Measurements from ENCODE around the gene PLCB1.

PLCB1 gene

GRCh38 chr20:8648466-8648865, 516.4 kb downstream of the PLCB1 start:
- H3K9me3 Mint-ChIP-seq = no peaks in the 10 kb centered on the region
- H3K36me3 Mint-ChIP-seq (ENCODE audit: low read depth) = no peaks in the 10 kb centered on the region
- H3K4me1 Mint-ChIP-seq (ENCODE audit: low read depth) = no peaks in the 10 kb centered on the region
- no peaks in the 10 kb centered on the region for H3K27me3 Mint-ChIP-seq (ENCODE audit: low read depth)
- no peak overlapping the region for H3K27ac Mint-ChIP-seq
- no peak overlapping the region for H3K4me3 Mint-ChIP-seq

GRCh38 chr20:8652396-8652795, 520.3 kb downstream of the PLCB1 start:
- H3K4me3 Mint-ChIP-seq = no peak overlapping the region
- no peak overlapping the region for H3K27ac Mint-ChIP-seq
- no peaks in the 10 kb centered on the region for H3K9me3 Mint-ChIP-seq
- no peaks in the 10 kb centered on the region for H3K27me3 Mint-ChIP-seq (ENCODE audit: low read depth)
- H3K36me3 Mint-ChIP-seq (ENCODE audit: low read depth) = no peaks in the 10 kb centered on the region
- H3K4me1 Mint-ChIP-seq (ENCODE audit: low read depth) = no peaks in the 10 kb centered on the region

GRCh38 chr20:8654486-8654885, 522.4 kb downstream of the PLCB1 start:
- H3K9me3 Mint-ChIP-seq = no peaks in the 10 kb centered on the region
- H3K4me3 Mint-ChIP-seq = no peak overlapping the region
- no peaks in the 10 kb centered on the region for H3K36me3 Mint-ChIP-seq (ENCODE audit: low read depth)
- no peak overlapping the region for H3K27ac Mint-ChIP-seq
- H3K4me1 Mint-ChIP-seq (ENCODE audit: low read depth) = no peaks in the 10 kb centered on the region
- H3K27me3 Mint-ChIP-seq (ENCODE audit: low read depth) = no peaks in the 10 kb centered on the region

GRCh38 chr20:8656335-8656734, 524.3 kb downstream of the PLCB1 start:
- Mint-ChIP-seq H3K4me1 (ENCODE audit: low read depth) (no peaks in the 10 kb centered on the region), H3K9me3 (no peaks in the 10 kb centered on the region)

GRCh38 chr20:8657664-8658063, 525.6 kb downstream of the PLCB1 start:
- Mint-ChIP-seq H3K4me3 (no peak overlapping the region), H3K9me3 (no peaks in the 10 kb centered on the region), H3K36me3 (ENCODE audit: low read depth) (no peaks in the 10 kb centered on the region), H3K27ac (no peak overlapping the region), H3K27me3 (ENCODE audit: low read depth) (no peaks in the 10 kb centered on the region), H3K4me1 (ENCODE audit: low read depth) (no peaks in the 10 kb centered on the region)

More at GRCh38 chr20:8656335-8656734, 524.3 kb downstream of the PLCB1 start:
- Mint-ChIP-seq H3K36me3 (ENCODE audit: low read depth) (no peaks in the 10 kb centered on the region), H3K27me3 (ENCODE audit: low read depth) (no peaks in the 10 kb centered on the region), H3K27ac (no peak overlapping the region), H3K4me3 (no peak overlapping the region)

GRCh38 chr20:8658103-8658502, 526.0 kb downstream of the PLCB1 start:
- Mint-ChIP-seq H3K4me3 (no peak overlapping the region), H3K4me1 (ENCODE audit: low read depth) (no peaks in the 10 kb centered on the region), H3K36me3 (ENCODE audit: low read depth) (no peaks in the 10 kb centered on the region), H3K9me3 (no peaks in the 10 kb centered on the region), H3K27me3 (ENCODE audit: low read depth) (no peaks in the 10 kb centered on the region), H3K27ac (no peak overlapping the region)

GRCh38 chr20:8661229-8661952, 529.3 kb downstream of the PLCB1 start:
- H3K27me3 Mint-ChIP-seq (ENCODE audit: low read depth) = no peaks in the 10 kb centered on the region
- H3K4me3 Mint-ChIP-seq = no peak overlapping the region
- H3K9me3 Mint-ChIP-seq = no peaks in the 10 kb centered on the region

GRCh38 chr20:8662433-8662954, 530.4 kb downstream of the PLCB1 start:
- Mint-ChIP-seq H3K36me3 (ENCODE audit: low read depth) (no peaks in the 10 kb centered on the region), H3K27me3 (ENCODE audit: low read depth) (no peaks in the 10 kb centered on the region), H3K4me3 (no peak overlapping the region), H3K4me1 (ENCODE audit: low read depth) (no peaks in the 10 kb centered on the region), H3K9me3 (no peaks in the 10 kb centered on the region), H3K27ac (no peak overlapping the region)

More at GRCh38 chr20:8661229-8661952, 529.3 kb downstream of the PLCB1 start:
- H3K36me3 Mint-ChIP-seq (ENCODE audit: low read depth) = no peaks in the 10 kb centered on the region
- H3K4me1 Mint-ChIP-seq (ENCODE audit: low read depth) = no peaks in the 10 kb centered on the region
- no peak overlapping the region for H3K27ac Mint-ChIP-seq

- Mint-ChIP-seq H3K4me3 (no peak overlapping the region), H3K4me1 (ENCODE audit: low read depth) (no peaks in the 10 kb centered on the region), H3K9me3 (no peaks in the 10 kb centered on the region), H3K27me3 (ENCODE audit: low read depth) (no peaks in the 10 kb centered on the region), H3K27ac (no peak overlapping the region), H3K36me3 (ENCODE audit: low read depth) (no peaks in the 10 kb centered on the region)
Observed at GRCh38 chr20:8663424-8663823, 531.4 kb downstream of the PLCB1 start.

- Mint-ChIP-seq H3K4me3 (no peak overlapping the region), H3K27ac (no peak overlapping the region), H3K27me3 (ENCODE audit: low read depth) (no peaks in the 10 kb centered on the region), H3K4me1 (ENCODE audit: low read depth) (no peaks in the 10 kb centered on the region), H3K9me3 (no peaks in the 10 kb centered on the region), H3K36me3 (ENCODE audit: low read depth) (no peaks in the 10 kb centered on the region)
Observed at GRCh38 chr20:8664778-8665177, 532.7 kb downstream of the PLCB1 start.

GRCh38 chr20:8667306-8667705, 535.2 kb downstream of the PLCB1 start:
- Mint-ChIP-seq H3K27ac (no peak overlapping the region), H3K9me3 (no peaks in the 10 kb centered on the region)

GRCh38 chr20:8670207-8670892, 538.3 kb downstream of the PLCB1 start:
- Mint-ChIP-seq H3K27ac (no peak overlapping the region), H3K27me3 (ENCODE audit: low read depth) (no peaks in the 10 kb centered on the region), H3K4me1 (ENCODE audit: low read depth) (peaks cover 4% of the 10 kb centered on the region), H3K4me3 (no peak overlapping the region), H3K9me3 (no peaks in the 10 kb centered on the region), H3K36me3 (ENCODE audit: low read depth) (no peaks in the 10 kb centered on the region)

More at GRCh38 chr20:8667306-8667705, 535.2 kb downstream of the PLCB1 start:
- Mint-ChIP-seq H3K36me3 (ENCODE audit: low read depth) (no peaks in the 10 kb centered on the region), H3K4me3 (no peak overlapping the region), H3K4me1 (ENCODE audit: low read depth) (peaks cover 4% of the 10 kb centered on the region), H3K27me3 (ENCODE audit: low read depth) (no peaks in the 10 kb centered on the region)

GRCh38 chr20:8670893-8671215, 538.8 kb downstream of the PLCB1 start:
- Mint-ChIP-seq H3K36me3 (ENCODE audit: low read depth) (no peaks in the 10 kb centered on the region), H3K9me3 (no peaks in the 10 kb centered on the region), H3K4me3 (no peak overlapping the region), H3K27me3 (ENCODE audit: low read depth) (no peaks in the 10 kb centered on the region), H3K27ac (no peak overlapping the region), H3K4me1 (ENCODE audit: low read depth) (peaks cover 4% of the 10 kb centered on the region)

- Mint-ChIP-seq H3K4me3 (no peak overlapping the region), H3K36me3 (ENCODE audit: low read depth) (no peaks in the 10 kb centered on the region), H3K27me3 (ENCODE audit: low read depth) (no peaks in the 10 kb centered on the region), H3K9me3 (no peaks in the 10 kb centered on the region), H3K4me1 (ENCODE audit: low read depth) (peaks cover 4% of the 10 kb centered on the region), H3K27ac (no peak overlapping the region)
Observed at GRCh38 chr20:8671370-8671961, 539.4 kb downstream of the PLCB1 start.

GRCh38 chr20:8673116-8673515, 541.0 kb downstream of the PLCB1 start:
- Mint-ChIP-seq H3K27ac (no peak overlapping the region), H3K9me3 (no peaks in the 10 kb centered on the region), H3K4me1 (ENCODE audit: low read depth) (peaks cover 4% of the 10 kb centered on the region), H3K4me3 (no peak overlapping the region), H3K36me3 (ENCODE audit: low read depth) (no peaks in the 10 kb centered on the region), H3K27me3 (ENCODE audit: low read depth) (no peaks in the 10 kb centered on the region)
